SK-N-DZ (cell line): Measurements from ENCODE around the gene HADHA. TPM values are rescaled to one million over a fixed set of nuclear protein-coding genes. Genes with fewer than 3 reads are reported as not detected.
A peak's percentile ranks its signal among the peaks of the same experiment; 100 is the strongest.
"Not testable (repeated sequence)": the region's sequence is repeated elsewhere in the genome, so short reads cannot be mapped to it uniquely, and the experiment has no call there.

Experiments
- DNase-seq: peaks from one replicate; pipeline ENCODE4 v3.0.0-alpha.2; 2015; ENCODE audit warnings: low spot score
- polyA plus RNA-seq, 2 experiments: library from polyadenylated mRNA; depleted of rRNA; stranded (reverse); fragments of >200 nt; gene quantifications; 2 replicates each; pipeline ENCODE4 v1.2.3, GENCODE V29; 2014

Gene HADHA
- 80.2 and 85.2 TPM in 2 replicates for polyA plus RNA-seq (2014; cell fraction: cytosol; rRNA removed)
- polyA plus RNA-seq (2014; cell fraction: nucleus; rRNA removed): 42.0 and 46.9 TPM in 2 replicates

DNA sequence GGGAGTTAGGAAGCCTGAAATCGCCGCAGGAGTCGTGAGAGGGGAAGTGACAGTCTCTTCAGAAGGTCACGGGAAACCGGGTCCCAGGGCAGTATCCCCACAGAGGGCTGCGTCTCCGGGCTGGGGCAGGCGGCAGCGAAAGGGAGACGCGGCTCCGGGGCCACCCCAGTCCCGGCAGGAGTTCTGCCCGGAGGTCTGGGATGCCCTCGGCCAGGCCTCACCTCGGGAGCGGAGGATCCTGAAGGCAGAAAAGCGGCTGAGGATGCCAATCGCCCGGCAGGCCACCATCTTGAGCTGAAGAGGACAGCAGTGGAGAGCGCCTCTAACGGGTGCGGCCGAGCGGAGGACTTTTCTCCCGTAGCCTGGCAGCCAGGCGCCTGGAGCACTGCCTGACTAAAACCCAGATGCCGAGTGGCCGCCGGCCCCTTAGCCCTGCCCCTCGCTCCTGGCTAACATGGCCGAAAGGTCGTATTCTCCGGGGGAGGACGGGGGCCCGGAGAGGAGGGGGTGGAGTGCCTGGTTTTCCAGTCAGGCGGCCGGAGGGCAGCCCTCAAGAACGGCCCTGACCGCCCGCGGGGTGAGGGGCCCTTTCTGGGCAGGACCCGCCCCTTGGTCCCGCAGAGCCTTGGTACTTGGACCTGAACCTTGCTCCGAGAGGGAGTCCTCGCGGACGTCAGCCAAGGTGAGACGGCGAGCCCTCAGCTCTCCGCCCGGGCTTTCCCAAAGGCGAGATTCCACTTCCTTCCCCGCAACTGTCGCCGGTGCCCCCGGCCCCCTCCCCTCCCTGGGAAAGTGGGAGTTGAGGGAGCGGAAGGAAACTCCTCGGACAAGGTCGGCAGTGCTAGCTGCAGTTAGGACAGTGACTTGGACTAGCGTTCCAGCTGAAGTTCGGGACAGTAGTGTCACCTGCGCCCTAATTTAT is at the start of gene HADHA, which contains the start of gene HADHB:
TSS of gene HADHA (minus strand) at position 324 of the 922 bp plus-strand sequence. CDS start at position 288, 36 bp downstream.
TSS of gene HADHB (plus strand) at position 631 of the 922 bp plus-strand sequence. CDS start 9,316 bp downstream, outside the sequence.
- DNase-seq: peak; percentile 90

DNA sequence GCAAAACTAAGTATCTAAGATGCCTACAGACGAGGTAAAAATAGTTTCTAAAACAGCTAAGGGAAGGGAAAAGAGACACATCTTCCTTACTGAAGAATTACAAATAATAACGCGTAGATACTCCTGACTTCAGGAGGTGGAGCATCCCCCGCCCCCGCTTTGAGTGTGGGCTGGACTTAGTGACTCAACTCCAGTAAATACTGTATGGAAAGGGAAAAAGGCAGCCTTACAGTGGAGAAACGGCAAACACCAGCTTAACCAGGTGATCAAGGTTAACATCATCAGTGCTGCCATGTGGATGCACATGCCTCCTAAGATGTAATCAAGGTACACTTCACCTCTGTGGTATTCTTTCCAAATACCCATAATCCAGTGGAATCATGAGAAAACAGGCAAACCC is 48.2 kb upstream of the HADHA start:
- DNase-seq: no peak

GRCh38 chr2:26290001-26290400 is 45.6 kb upstream of the HADHA start:
- no peak for DNase-seq

- DNase-seq: no peak
These were observed 41.5 kb upstream of the HADHA start for GRCh38 chr2:26285931-26286330.

GRCh38 chr2:26284132-26284531 is 39.7 kb upstream of the HADHA start:
- DNase-seq: no peak

DNA sequence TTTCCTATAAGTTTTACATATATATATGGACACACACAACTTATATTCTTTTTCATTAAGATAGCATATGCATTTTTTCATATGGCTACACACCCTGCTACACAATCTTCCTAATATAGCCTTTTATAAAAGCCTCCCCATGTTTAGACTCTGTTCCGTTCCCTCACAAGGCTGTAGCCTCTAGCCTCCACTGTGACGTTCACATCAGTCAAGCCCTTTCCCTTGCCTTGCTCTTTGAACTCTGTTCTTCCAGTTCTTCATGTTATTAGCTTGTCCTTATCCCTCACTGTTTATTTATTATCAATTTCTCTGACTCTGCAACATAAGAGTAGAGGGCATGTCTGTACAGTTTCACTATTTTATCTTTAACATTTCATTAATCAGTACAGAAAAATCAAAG is 39.2 kb upstream of the HADHA start:
- no peak for DNase-seq

GRCh38 chr2:26281226-26281625 is 36.8 kb upstream of the HADHA start:
- no peak for DNase-seq

DNA sequence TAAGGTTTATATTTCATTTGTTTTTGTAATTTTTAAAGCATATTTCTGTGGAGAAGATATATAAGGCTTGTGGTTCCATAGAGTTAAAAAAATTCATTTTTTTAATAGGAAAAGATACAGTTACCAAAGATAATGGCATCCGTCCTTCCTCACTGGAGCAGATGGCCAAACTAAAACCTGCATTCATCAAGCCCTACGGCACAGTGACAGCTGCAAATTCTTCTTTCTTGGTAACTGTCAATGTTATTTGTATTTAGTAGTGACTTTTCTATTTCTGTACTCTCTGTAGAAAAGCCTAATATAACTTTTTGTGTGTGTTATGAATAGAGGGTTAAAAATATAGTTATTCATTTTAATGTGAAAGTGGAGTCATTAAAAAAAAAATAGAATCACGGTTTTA is 35.5 kb upstream of the HADHA start:
- no peak for DNase-seq

- no peak for DNase-seq
These were observed 32.2 kb upstream of the HADHA start for GRCh38 chr2:26276484-26277227.

DNA sequence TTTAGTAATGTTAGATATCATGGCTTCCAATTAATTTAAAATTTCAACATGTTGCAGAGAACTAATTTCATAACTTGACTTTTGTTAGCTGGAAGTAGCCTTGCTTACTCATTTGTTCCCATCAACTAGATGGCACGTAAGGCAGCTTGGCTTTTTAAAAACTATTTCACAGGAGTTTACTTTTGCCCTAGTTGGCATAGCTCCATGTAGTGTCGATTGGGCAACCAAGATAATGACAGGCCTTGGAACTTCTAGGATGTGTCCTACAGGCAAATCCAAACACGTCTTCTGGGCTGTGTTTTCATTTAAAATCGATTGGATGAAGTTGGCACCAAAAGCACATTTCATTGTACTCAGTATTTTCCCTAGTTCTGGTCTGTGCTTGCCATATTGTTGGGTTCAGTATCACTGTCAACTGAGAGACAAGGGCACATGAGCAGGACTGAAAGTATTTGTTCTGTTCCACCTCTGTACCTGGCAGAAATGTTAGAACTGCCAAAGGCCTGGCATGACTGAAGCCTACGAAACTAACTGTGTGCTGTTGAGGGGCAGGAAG is 29.7 kb upstream of the HADHA start:
- DNase-seq: no peak

- no peak for DNase-seq
These were observed 29.1 kb upstream of the HADHA start for GRCh38 chr2:26273501-26273900.

DNA sequence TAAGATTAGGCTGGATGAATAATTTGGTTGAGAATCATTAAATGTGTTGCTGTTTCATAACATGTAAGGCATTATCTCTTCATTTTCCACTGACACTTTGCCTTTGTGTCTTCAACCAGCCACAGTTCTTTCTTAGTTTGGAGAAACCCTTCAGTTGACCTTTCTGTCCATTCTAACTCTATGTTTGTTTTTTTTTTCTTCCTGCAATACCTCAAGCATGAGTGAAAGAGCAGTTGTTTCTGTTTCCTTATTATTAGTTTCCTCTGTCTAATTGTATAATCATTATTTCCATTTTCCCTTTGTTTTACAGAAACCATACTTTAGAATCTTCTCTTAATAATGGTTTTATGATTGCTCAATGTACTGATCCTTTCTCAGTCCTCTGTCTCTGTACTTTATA is 25.9 kb upstream of the HADHA start:
- DNase-seq: no peak

DNA sequence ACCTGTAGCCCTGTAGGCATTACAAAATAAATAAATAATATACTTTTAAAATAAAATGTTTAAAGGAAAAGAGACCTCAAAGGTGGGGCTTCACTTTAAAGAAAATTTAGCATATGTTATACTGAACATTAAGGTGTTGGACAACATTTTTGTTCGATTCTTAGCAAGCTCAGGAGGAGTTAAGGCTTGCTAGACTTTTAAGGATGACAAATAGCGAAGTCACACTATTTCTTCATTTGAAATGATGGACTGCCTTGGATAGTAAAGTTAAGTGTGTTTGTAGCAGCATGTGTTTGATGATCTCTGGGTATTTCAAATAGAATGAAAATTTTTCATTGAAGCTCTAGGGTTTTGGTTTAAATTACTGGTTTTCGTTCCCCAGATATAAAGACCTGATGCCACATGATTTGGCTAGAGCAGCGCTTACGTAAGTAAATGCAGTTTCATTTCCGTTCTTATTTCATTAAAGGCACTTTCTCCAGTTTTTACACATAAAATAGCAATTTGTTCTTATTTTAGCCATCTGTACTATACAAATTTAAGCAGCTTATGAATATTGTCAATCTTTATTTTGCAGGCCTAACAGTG is 25.2 kb upstream of the HADHA start:
- DNase-seq: no peak

- not testable (repeated sequence) for DNase-seq
These were observed 24.4 kb upstream of the HADHA start for GRCh38 chr2:26268670-26269385.

DNA sequence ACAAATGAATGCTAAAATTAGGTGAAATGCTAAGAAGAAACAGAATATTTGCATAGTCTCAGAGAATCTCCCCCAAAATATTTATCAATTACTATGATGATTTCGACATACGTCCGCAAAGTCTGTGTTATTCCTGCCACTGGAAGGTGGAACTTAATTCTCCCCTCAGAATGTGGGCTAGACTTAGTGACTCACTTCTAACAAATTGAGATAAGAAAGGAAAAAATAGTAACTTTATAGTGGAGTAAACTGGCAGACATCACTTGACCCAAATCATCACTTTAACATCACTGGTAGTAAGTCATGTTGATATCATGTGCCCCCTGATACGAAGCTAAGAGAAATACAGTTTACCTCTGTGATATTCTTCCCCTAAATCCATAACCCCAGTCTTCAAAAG is 23.8 kb upstream of the HADHA start:
- no peak for DNase-seq

DNA sequence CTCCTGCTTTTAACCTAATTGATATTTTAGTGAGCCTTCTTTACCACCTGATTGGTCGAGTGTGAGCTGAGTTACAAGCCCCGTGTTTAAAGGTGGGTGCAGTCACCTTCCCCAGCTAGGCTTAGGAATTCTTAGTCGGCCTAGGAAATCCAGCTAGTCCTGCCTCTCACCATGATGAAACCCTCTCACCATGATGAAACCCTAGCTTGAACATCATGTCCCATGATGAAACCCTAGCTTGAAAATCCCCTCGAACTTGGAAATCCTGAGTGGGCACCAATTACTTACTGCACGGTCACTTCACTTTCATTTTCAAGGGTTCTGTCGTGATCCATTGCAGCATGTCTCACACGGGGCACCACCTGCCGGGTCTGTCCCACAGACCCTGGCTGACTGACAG is 14.4 kb upstream of the HADHA start:
- not testable (repeated sequence) for DNase-seq

DNA sequence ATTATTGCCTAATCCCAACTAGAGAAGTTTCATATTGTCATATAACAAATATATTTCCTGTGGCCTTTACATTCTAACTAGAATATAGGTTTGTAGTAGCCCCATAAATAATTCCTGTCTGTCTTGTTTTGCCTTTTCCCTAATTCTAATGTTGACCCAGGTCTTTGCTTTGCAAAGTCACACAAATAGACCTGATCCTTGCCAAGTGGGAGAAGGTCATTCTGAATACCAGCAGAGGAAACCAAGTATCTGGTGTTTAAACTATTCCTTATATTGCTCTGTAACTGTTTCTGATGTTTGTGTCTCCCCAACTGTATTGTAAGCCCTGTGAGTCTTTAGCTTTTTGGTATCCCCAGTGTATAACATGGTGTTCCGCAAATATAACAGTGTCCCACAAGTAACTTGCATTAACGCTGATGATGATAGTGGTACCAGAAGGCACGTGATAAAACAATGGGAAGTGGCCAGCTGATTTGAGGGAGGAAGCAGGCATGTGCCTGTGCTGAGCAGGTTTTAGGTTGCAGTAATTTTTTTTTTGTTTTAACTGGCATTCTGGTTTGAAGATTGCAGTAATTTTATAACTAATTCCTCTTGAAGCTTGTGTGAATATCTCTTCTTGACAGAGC is 11.4 kb upstream of the HADHA start:
- no peak for DNase-seq

- no peak for DNase-seq
These were observed 7.5 kb upstream of the HADHA start for GRCh38 chr2:26251893-26252292.

- no peak for DNase-seq
These were observed 5.2 kb upstream of the HADHA start for GRCh38 chr2:26249625-26250024.

DNA sequence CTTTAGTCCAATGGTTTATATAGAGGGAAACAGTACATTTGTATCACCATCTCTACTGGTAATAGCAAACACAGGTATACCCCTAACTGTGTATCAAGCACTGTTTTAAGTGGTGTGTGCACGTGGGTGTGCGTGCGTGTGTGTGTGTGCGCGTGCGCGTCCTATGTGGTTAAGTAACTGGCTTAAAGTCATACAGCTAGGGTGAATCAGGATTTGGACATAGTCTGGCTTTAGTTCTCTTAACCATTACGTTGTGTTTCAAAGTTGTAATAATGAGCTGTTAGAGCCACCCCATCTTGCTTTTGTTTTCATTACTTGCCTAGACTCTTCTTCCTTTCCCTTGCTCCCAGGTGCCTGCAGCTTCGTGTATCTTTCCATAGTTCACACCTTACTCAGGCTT is 2.4 kb upstream of the HADHA start:
- DNase-seq: no peak

- DNase-seq: no peak
These were observed 1.4 kb upstream of the HADHA start for GRCh38 chr2:26245810-26246209.
